GM12892 (cell line): Measurements from ENCODE around the gene SH2D3A.

Experiments used
- POLR2A ChIP-seq: IDR thresholded peaks from 2 replicates; pipeline ENCODE4 v1.6.1; 2011; ENCODE audit warnings: low read depth, low read length, control low read depth
- POLR2AphosphoS5 ChIP-seq: IDR thresholded peaks from 2 replicates; pipeline ENCODE4 v1.6.1; 2011; ENCODE audit warnings: low read depth, low read length, control low read depth
- TAF1 ChIP-seq: IDR thresholded peaks from 2 replicates; pipeline ENCODE4 v1.6.1; 2011; ENCODE audit warnings: low read depth, mild to moderate bottlenecking, control low read depth, low read length, borderline replicate concordance

DNA sequence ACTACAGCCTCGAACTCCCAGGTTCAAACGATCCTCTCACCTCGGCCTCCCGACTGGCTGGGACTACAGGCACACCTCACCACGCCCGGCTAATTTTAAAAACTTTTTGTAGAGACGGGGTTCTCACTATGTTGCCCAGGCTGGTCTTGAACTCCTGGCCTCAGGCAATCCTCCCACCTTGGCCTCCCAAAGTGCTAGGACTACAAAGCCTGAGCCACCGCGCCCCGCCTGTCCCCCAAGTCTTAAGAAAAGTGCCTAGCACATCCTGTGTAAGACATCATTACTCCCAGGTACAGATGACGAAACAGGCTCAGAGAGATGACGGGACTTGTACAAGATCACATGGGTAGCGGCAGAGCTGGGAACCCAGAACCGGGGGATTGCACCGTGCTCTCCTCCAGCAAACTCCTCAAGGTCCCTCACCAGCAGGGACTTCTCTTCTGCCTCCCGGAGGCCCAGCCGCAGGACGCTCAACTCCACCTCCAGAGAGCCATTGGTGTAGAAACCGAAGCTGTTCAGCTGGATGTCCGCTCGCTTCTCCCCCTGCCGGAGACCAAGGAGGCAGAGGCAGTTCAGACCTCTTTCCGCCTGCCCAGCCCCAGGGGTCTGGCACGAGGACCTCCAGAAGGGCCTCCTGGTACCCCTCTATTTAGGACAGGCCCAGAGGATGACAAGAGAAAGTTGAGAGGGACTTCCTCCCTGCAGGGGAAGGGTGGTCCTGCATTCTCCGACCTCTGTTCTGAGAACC is 30.9 kb downstream of the SH2D3A start:
- peak; percentile 74; the same call in 1 of the 2 replicates for TF ChIP-seq POLR2A
- TF ChIP-seq POLR2AphosphoS5, result no peak
- 0 out of 2 replicates have a peak, but pooled peaks have one; percentile 16 for TF ChIP-seq TAF1
